ENCODE results near the gene TPCN2. TPM values are rescaled to one million over a fixed set of nuclear protein-coding genes. Genes with fewer than 3 reads are reported as not detected.

TPCN2 gene
- total RNA-seq, 1 experiment from 2014 or later: 3.0 TPM

DNA sequence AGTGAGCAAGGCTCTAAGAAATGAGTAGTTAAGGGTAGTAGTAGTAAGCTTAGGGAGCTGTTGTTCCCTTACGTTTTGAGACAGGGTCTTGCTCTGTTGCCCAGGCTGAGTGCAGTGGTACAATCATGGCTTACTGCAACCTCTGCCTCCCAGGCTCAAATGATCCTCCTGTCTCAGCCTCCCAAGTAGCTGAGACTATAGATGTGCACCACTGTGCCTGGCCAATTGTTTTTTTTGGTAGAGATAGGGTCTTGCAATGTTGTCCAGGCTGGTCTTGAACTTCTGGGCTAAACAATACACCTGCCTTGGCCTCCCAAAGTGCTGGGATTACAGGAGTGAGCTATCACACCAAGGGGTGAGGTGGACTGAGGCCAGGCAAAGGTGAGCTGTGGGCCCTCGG lies 117.0 kb downstream of the TPCN2 start:
- no peak for DNase-seq (ENCODE audit: low read depth)

DNA sequence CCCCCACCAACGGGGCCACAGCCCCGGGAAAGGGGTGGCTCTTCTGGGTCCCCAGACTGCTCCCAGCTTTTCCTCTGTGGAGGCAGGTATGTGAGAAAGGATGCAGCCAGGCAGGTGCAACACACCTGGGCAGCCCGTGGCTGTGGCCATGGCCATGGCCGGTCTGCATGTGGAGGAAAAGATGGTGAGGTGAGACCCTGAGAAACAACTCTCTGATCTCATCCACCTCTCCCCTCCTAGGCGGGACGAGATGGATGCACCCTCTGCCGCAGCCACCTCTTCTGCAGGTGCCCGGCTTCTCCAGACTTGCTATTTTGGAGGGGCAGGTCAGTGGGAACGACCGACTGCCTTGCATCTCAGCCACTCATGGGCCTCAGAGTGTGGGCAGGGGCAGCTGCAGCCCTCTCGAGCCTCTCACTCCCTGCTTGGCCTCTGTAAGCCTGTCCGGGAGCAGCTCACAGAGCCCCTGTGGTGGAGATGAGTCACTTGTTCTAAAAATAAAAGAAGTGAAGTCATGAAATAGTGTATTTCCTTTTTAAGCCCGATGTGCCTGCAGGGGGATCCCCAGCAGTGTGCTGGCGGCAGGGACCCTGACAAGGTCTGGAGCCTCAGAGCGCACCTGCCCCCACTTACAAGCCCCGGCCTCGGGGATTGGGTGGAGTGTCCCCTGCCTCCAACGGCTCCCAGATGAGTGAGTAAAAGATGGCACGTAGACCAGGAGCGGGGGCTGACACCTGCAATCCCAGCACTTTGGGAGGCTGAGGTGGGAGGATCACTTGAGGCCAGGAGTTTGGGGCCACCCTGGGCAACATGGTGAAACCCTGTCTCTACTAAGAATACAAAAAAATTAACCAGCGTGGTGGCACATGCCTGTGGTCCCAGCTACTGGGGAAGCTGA lies 117.7 kb downstream of the TPCN2 start:
- DNase-seq (ENCODE audit: low read depth): peak; percentile 87

DNA sequence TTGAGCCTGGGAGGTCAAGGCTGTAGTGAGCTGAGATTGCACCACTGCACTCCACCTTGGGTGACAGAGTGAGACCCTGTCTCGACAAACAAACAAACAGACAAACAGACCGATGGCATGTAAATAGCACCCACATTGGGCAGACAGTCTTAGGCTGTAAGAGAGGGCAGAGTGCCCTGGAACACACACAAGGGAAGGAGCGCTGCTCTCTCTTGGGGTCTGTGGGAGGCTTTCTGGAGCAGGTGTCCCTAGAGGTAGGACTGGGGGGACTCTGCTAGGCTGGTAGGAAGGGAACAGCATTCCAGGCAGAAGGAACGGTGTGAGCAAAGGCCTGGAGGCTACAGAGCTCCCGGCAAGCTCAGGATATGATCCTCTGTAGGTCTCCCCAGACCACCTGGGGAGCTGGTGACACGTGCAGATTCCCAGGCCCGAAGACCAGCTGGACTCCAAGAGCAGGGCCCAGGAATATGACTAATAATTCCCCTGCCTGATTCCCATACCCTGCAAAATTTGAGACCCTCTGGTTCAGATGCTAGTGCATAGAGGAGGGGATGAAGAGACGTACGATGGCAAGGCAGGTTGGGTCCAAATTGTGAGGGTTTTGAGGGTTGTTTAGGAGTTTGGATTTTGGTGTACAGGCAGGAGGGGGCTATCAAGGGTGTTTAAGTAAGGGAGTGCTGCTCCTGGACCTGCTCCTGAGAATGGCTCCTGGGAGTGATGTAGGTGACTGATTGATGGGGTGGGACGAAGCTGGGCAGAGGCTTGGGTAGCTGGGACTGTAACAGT lies 118.6 kb downstream of the TPCN2 start:
- DNase-seq (ENCODE audit: low read depth): no peak

DNA sequence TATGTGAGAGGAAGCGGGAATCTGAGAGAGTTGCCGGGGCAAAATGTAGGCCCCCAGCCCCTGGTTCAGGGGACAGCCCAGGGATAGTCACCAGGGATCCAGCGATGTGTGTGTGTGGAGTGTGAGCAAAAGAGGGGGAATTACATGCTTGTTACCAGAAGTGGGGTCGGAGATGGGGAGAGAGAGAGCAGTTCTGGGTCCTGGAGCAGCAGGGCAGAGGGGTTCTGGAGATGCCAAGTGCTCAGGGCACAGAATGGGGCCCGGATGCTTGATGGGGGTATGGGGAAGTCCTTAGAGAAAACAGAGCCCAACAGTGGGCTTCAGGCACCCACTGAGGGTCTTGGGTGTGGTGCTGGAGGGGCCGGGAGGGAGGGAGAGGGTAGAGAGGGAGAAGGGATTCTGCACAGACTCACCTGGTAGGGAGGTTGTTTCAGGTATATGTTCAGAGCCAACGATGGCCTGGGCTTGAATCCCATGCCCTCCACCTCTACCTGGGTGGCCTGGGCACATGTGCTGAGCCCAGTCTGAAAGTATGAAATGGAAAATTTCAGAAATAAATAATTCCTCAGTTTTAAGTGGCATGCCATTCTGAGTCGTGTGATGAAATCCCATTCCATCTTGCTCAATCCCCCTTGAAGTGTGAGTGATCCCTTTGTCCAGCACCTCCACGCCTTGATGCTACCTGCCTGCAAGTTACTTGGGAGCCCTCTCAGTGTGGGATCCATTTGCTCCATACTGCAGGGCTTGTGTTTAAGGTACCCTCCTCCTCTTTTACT lies 119.4 kb downstream of the TPCN2 start:
- DNase-seq (ENCODE audit: low read depth): no peak

DNA sequence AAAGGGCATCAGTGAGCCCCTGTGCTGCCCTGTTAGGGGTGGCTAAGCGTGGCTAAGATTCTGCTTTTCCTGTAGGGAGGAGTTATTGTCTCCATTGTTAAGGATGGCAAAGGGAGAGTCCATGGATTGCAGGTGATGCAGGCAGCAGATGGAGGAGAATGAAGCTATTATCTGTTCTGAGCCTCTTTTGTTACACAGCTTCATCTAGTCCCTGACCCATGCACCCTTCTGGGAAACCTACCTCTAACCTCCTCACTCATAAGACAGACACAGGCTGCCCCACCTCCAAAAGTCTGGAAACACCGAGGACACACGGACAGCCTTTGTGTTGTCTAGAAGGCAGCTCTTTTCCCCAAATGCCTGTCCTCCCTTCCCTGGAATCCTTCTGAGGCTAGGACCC lies 120.7 kb downstream of the TPCN2 start:
- DNase-seq (ENCODE audit: low read depth): no peak

DNA sequence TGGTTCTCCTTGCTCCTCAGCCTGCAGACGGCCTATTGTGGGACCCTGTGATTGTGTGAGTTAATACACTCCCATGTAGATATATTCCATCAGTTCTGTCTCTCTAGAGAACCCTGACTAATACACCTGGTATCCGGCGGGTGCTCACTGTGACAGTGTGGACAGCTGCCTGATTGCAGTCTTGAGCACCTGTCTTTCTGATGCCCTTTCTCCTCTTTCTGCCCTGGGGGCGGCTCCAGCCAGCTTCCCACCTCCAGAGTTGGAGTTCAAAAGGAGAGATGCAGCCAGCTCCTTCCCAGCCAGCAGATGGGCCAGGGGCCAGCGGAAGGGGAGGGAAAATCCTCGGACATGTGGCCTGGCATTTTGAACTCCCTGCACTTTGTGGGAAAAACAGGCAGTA lies 122.0 kb downstream of the TPCN2 start:
- peak; percentile 9 for DNase-seq (ENCODE audit: low read depth)

DNA sequence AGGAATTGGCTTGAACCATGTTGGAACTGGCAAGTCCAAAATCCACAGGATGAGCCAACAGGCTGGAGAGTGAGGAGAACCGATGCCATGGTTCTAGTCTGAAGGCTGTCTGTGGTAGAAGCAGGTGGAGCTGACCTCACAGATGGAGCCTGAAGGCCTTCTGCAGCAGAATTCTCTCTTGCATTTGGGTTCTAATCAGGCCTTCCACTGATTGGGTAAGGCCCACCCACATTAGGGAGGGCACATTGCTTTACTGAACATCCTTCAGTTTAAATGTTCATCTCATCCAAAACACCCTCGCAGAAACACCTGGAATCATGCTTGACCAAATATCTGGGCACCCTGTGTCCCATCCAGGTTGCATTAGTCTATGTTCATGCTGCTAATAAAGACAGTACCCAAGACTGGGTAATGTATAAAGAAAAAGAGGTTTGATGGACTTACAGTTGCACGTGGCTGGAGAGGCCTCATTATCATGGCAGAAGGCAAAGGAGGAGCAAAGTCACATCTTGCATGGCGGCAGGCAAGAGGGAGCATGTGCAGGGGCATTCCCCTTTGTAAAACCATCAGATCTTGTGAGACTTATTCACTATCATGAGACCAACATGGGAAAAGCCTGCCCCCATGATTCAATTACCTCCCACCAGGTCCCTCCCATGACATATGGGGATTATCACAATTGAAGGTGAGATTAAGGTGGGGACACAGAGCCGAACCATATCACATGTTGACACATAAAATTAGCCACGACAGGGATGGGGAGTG lies 122.9 kb downstream of the TPCN2 start:
- no peak for DNase-seq (ENCODE audit: low read depth)

DNA sequence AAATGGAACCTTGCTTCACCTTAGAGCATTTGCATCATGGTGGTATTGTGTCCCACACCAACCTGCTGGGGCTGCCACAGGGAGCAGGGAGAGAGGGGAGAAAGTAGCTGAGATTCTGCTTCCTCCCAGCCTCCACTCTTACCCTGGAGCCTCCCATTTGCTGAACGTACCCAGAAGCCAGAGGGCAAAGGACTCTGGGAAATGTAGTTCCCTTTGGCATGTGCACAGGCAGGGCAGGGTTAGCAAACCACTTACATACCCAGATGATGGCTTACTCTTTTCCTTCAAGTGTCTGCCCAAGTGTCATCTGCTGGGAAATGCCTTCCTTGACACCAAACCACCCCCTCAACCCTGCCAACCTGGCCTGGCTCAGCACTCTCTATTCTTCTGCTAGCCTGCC lies 123.9 kb downstream of the TPCN2 start:
- DNase-seq (ENCODE audit: low read depth): peak; percentile 20

DNA sequence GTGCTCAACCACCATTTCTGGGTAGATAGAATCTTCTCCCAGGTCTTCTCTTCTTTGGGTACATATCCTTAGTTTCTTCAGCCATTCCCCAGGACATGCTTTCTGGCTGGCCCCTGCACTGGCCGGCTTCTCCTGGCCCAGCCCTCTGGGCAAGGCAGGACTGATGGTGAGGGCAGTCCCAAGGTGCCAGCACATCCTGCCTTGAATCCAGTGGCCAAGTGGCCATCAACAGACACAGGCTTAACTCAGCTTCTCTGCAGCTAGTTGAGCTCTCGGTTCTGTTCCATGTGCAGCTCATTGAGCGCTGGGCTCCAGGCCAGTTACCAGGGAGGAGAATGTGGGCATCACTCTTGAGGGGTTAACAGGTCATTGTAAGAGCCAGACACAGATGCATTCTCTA lies 124.6 kb downstream of the TPCN2 start:
- DNase-seq (ENCODE audit: low read depth): no peak

DNA sequence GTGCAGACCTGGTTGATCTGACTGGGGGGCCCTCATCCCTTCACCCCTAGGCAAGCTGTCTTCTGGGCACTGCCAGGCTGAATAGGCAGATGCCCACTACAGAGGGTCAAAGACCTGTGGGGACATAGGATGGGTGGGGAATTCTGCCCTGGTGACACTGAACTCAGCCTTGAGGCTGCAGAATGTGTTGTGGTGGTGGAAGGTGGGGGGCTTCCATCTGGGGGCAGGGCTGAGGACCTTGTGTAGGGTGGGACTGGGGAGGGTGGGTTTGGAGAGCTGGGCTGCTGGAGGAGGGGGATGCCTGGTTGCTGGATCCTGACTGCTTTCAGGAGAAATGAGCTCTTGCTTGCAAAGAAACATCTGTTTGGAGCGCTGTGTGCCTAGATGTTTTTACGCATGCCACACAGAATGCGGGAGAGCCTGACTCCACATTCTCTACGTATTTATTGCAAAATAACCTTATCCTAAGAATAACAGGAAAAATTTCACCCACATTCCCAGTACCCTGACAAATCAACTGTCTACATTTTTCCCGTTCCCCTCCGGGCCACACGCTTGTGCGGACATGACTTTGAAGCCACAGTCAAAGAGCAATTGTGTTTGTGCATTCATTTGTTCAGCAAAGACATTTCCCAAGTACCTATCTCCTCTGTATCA lies 125.3 kb downstream of the TPCN2 start:
- DNase-seq (ENCODE audit: low read depth): no peak

DNA sequence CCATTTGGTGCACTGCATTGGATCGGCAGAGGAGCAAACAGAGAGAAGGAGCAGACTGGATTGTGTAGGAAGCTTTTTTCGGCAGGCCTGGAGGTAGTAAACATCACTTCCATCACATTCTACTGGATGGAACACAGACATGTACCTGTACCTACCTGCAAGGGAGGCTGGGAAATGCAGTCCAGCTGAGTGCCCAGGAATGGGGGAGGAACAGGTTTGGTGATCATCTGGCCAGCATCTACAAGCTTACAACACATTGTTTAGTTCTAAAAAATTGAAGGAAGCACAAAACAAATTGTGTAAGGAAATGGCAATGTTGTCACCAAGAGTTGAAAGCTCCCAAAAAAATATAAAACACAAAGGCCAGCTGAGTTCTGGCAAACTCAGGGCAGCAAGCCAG lies 126.1 kb downstream of the TPCN2 start:
- no peak for DNase-seq (ENCODE audit: low read depth)

DNA sequence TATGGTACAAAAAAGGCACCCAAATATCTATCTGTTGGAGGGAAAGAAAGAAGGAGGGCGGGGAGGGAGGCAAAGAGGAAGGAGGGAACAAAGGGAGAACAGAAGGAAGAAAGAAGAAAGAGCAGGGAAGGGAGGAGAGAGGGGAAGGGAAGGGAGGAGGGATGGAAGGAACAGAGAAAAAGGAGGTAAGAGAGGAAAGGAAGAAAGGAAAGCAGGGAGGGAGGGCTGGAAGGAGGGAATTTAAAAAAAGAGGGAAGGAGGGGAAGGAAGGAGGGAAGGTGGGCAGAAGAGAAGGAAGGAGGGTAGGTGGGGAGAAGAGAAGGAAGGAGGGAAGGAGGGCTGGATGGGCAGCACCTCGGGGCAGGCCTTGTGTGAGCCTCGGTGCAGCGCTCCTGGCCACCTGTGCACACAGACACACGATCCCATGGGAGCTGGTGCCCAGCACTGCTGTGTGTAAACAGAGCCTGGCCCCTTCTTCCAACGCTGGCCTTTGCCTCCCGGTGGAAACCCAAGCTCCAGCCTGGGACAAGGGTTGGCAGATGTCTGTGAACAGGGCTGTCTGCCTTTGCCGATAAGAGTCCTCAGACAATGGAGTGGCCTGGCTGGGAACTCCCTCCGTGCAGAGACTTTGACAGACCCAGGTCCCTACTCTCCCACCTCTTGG lies 130.2 kb downstream of the TPCN2 start:
- DNase-seq (ENCODE audit: low read depth): no peak

DNA sequence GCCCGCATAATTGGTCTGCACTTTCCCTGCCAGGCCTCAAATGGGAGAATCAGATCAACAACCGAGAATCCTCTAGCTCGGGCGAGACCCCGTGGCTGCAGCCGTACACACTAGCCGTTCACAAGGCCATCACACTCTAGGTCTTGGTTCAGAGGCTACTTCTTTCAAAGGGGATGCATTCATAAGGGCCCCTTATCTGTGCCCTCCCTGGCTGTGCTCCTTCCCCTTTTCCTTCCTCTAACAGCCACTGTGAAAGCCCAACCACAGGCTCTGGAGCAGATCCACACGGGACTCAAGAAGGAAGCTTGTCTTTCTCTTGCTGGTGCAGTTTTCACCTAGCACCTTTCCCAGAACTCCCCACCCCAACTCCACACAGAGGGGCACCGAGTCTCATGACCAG lies 131.5 kb downstream of the TPCN2 start:
- DNase-seq (ENCODE audit: low read depth): no peak

DNA sequence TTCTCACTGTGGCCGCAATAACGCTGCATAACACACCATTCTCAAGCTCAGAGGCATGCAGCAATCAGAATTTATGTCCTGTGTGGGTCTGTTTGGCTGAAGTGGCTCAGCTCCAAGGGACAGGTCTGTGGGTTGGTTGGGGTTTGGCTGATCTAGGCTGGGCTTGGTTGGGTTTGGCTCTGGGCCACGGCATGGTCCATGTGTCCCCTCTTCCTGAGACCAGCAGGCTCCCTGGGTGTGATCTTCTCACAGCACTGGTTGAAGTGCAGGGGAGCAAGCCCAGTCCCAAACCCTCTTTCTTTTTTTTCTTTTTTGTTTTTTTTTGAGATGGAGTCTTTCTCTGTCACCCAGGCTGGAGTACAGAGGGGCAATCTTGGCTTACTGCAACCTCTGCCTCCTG lies 132.0 kb downstream of the TPCN2 start:
- DNase-seq (ENCODE audit: low read depth): no peak

DNA sequence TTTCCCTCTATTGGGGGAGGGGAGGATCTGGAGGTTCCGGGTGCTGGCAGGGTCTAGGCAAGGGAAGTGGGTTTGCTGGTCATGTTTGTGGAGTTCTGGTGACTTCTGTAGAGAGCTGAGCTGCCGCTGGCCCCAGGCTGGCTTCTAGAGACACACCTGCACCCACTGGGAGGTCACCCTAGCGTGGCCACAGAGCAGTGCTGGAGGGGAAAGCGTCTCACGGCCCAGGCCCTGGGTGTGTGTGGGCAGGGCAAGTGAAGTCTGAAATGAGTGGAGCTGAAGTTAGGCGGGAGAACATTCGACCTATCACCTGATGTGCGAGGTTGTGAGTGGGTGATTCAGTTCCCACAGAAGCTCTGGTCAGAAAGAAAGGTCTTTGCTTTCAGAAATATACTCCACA lies 134.9 kb downstream of the TPCN2 start:
- no peak for DNase-seq (ENCODE audit: low read depth)

Other genes with a start within 250 kb of the TPCN2 start
- gene CPT1A, start 207.0 kb upstream of the TPCN2 start, total RNA-seq (2014; rRNA removed; shearing (Covaris generic)): 15.0 and 24.1 TPM in 2 replicates
- gene MRPL21, start 145.1 kb upstream of the TPCN2 start, total RNA-seq (2014; rRNA removed; shearing (Covaris generic)): 59.6 and 75.3 TPM in 2 replicates
- gene IGHMBP2, start 145.0 kb upstream of the TPCN2 start, total RNA-seq (2014; rRNA removed; shearing (Covaris generic)): 3.3 and 9.4 TPM in 2 replicates
- gene MRGPRD, start 67.9 kb upstream of the TPCN2 start, total RNA-seq (2014; rRNA removed; shearing (Covaris generic)): not detected in 2 replicates
- gene MRGPRF, start 35.7 kb upstream of the TPCN2 start, total RNA-seq (2014; rRNA removed; shearing (Covaris generic)): 0.25 TPM in 1 of 2 replicates, not detected in the other
- not detected in 2 replicates for gene SMIM38, start 107.0 kb downstream of the TPCN2 start, total RNA-seq (2014; rRNA removed; shearing (Covaris generic))
- 2.7 TPM in 2 replicates for gene MYEOV, start 245.2 kb downstream of the TPCN2 start, total RNA-seq (2014; rRNA removed; shearing (Covaris generic))